Measurements from ENCODE around the gene PAX7.

GRCh38 chr1:18740617-18741016 lies 110.0 kb downstream of the PAX7 start:
- TF ChIP-seq SUZ12 (IDR thresholded peaks at IDR 0.05; ENCODE audit: extremely low read depth, insufficient read depth, insufficient read length): no peak
- no peak for TF ChIP-seq YY1 (IDR thresholded peaks at IDR 0.05; ENCODE audit: insufficient read depth, insufficient read length)
